Activated naive CD4-positive, alpha-beta T cell treated with anti-CD3 and anti-CD28 coated beads, Interleukin-2, amount 50 U/mL, for 72 hours (primary cell): Measurements from ENCODE around the gene DAND5. TPM values are rescaled to one million over a fixed set of nuclear protein-coding genes. Genes with fewer than 3 reads are reported as not detected.

Experiments used
- ATAC-seq, 2 donors: fragments of 150-1000 bp; cut with Tn5 transposase; 2 replicates each; pipeline ENCODE4 v1.10.0; 2021; ENCODE audit warnings: mild to moderate bottlenecking in 2 of 2, moderate library complexity in 2 of 2
- DNase-seq, 2 donors: peaks; one replicate each; pipeline ENCODE4 v3.0.0; 2021 to 2022; ENCODE audit warnings: low spot score in 2 of 2
- H3K27ac Mint-ChIP-seq, 2 donors: one replicate each; pipeline ENCODE4 v1.8.0; 2022; ENCODE audit warnings: mild to moderate bottlenecking in 2 of 2, mixed read lengths in 2 of 2
- H3K36me3 Mint-ChIP-seq, 2 donors: one replicate each; pipeline ENCODE4 v1.8.0; 2022; ENCODE audit warnings: mixed read lengths in 2 of 2
- H3K9me3 Mint-ChIP-seq, 2 donors: one replicate each; pipeline ENCODE4 v1.8.0; 2022; ENCODE audit warnings: mixed read lengths in 2 of 2
- total RNA-seq, 2 donors: library from RNA; stranded (reverse); gene quantifications; one replicate each; pipeline ENCODE4 v1.2.3, GENCODE V29; 2022

The DAND5 gene
- total RNA-seq, 2 donors from 2014 or later, result 0.31 to 1.3 TPM

DNA sequence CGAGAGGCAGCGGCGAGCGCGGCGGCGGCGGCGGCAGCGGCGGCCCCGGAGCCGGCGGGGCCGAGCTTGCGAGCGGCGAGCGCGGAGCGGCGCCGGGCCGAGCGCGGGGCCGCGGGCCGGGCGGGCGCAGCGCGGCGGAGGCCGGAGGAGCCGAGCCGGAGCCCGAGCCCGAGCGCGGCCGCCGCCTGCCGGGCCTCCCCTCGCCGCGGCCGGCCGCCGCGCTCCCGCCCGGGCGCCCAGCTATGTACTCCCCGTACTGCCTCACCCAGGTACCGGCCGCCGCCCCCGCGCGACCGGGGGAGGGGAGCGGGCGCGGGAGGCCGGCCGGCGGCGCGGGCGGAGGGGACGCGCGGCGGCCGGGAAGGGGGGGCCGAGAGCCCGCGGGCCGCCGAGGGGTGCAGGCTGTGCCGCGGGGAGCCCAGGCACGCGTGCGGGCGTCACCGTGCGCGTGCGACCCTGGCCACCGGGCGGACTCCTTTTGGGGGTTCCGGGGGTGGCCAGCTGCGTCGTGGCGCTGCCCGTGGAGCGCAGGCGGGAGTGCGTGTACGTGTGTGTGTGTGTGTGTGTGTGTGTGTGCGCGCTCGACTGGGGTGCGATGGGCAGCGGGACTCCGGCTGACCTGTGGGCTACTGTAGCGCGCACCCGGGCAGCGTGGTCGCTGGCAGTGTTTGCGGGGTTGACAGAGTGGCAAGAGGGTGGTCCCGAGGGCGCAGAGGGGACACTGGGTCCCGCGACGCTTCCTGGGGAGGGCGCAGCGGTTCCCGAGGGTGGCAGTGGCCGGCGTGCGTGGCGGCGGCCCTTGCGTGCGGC, 26.4 kb downstream of the DAND5 start:
- ATAC-seq (peak; percentile 23 to 50), DNase-seq (no peak)
- H3K9me3 Mint-ChIP-seq, result no peaks in the 10 kb centered on the region
- H3K36me3 Mint-ChIP-seq, result peaks cover 0 to 5% of the 10 kb centered on the region in 2 donors
- H3K27ac Mint-ChIP-seq, result no peak overlapping the region

DNA sequence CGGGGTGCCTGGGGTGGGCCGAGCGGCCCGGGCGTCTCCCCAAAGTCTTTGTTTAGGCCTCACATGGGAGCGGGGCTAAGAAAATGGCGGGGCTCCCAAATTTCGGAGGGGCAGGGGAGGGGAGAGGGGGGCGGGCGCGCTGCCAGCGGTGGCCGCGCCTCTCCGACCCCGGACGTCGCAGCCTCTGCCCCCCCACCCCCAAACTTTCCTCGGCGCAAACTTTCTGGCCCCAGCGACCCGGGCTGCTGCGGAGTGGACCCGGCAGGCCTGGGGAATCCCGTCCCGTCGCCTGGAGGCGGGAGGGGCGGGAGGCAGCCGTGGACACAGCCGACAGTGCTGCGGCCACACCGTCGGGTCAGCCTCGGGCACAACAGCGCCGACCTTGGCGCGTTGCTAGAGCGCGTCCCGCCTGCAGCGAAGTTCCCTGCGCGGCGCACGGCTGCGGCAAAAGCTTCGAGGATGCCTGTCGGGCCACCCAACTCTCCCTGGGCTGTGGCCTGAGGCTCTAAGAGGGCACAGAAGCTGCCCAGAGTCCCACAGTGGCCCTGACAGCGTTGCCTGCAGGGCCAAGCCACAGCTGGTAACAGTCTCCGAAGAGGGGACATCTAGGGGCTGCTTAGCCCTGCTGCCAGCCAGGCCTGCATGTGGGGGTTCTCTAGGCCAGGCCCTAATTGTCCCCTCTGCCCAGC, 27.2 kb downstream of the DAND5 start:
- Mint-ChIP-seq H3K36me3 (peaks cover 0 to 5% of the 10 kb centered on the region in 2 donors), H3K9me3 (no peaks in the 10 kb centered on the region), H3K27ac (no peak overlapping the region)
- no peak for DNase-seq
- no peak for ATAC-seq

DNA sequence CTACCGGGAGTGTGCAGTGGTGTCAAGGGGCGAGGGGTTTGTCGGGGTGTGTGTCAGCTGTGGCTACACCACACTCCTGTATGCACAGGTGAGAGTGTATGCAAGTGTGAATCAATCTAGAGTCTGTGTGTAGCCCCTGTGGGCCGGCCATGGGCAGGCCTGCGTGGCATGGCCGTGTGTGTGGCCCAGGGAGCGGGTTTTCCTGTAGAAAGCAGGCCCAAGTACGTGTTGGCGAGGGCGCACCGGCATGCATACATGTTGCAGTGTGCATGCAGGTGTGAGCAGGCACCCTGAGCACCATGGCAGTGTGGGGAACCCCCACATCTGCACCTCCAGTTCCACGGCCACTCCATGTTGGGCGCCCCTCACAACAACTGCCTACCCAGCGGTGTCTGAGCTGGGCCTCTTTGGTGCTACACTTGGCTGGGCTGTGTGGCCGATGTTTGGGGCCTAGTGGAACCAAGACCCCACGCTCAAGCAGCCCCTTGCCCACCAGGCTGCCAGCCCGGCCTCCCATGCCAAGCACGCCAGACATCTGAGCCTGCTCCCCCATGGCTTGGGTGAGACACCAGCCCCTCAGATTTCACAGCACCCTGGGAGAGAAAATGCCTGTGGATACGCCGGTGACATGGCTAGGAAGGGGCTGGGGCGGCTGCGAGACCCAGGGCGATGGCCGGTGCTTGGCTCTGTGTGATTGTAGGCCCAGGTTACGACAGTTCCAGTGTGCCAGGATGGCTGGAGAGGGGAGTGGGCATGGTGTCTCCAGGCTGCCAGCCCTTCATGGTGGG, 28.0 kb downstream of the DAND5 start:
- Mint-ChIP-seq H3K9me3 (no peaks in the 10 kb centered on the region), H3K27ac (no peak overlapping the region), H3K36me3 (peaks cover 0 to 5% of the 10 kb centered on the region in 2 donors)
- DNase-seq, result no peak
- ATAC-seq, result no peak

DNA sequence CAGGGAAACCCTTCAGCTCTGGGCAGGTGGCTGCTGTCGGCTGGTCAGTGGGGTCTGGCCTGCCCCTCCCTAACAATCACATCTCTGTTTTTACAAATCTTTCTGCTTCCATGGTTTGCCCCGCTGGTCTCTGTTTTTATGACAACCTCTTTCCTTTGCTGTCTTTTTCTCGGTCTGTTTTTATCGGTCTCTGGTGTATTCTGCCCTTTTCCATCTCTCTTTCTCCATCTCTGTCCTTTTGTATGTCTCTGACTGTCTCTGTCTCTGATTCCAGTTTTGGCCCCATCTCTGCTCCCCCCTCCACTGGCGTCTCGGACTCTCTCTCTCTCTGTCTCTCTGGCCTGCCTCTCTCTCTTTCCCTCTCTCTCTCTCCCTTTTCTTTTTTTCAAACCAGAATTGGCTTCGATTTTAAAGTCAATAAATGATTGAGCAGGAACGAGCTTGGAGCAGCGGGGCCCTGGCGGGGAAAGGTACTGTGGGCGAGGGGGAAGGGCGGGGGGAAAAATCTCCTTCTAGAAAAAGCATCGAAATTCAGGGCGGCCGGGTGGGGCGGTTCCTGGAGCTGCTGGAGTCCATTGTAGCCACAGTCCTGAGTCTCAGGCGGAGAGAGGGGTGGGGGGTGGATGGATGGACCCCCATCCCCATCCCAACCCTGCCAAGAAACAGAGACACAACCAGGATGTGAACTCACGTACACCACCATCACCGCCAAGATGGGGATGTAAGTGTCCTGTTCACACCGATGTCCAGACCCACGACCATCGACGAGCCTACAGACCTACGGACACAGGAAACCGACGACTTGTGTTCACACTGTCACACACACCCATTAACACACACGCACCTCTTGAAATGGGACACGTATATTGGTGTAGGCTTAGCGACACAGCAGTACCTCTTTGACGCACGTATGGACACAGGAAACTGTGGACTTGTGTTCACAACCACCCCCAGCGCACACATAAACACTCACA, 28.9 kb downstream of the DAND5 start:
- Mint-ChIP-seq H3K36me3 (peaks cover 0 to 5% of the 10 kb centered on the region in 2 donors), H3K27ac (no peak overlapping the region), H3K9me3 (no peaks in the 10 kb centered on the region)
- no peak for DNase-seq
- ATAC-seq, result no peak

DNA sequence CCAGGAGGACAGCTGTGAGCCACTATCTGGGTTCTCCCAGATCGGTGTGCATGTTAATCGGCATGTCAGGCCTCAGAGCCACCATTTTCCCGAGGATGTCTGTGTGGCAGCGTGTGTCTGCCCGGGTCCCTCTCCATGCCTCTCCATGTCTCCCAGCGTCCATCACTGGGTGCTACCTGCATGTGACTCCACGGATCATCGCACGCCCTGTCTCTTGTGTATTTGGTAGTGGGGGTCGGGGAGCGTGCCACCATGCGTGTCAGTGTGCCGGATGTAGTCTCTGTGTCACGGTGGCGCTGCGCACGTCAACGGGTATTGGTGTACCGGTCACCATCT, 31.8 kb downstream of the DAND5 start:
- Mint-ChIP-seq H3K9me3 (no peaks in the 10 kb centered on the region), H3K27ac (no peak overlapping the region), H3K36me3 (no peaks in the 10 kb centered on the region)
- ATAC-seq (no peak), DNase-seq (no peak)

DNA sequence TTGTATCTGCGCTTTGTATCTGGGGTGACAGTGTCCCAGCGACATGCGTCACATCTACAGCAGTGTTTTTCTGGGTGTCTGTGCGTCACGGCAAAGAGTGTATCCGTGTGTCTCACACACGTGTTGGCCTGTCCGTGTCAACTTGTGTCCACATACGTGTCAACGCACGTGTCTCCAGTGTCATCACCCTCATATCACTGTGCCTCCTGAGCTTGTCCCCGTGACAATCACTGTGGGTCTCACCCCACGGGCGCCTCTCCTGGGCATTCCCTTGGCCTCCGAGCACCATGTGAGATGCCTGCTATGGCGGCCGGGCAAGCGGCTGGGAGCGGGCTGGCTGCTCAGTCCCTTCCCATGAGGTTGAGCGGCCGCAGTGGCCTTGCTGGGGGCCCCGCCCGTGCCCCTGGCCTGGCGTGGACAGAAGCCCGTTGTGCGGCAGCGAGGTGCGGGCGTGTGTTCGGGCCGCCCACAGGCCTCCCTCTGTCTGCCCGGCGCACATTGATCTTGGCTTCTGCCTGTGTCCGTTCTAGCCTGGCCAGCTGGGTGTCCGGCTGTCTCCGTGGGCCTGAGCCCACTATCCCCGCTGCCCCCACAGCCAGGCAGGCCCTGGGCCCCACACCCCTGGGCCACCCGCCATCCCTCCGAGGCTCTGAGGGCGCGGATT, 32.3 kb downstream of the DAND5 start:
- no peaks in the 10 kb centered on the region for H3K36me3 Mint-ChIP-seq
- ATAC-seq, result no peak
- no peaks in the 10 kb centered on the region for H3K9me3 Mint-ChIP-seq
- H3K27ac Mint-ChIP-seq, result no peak overlapping the region
- no peak for DNase-seq

DNA sequence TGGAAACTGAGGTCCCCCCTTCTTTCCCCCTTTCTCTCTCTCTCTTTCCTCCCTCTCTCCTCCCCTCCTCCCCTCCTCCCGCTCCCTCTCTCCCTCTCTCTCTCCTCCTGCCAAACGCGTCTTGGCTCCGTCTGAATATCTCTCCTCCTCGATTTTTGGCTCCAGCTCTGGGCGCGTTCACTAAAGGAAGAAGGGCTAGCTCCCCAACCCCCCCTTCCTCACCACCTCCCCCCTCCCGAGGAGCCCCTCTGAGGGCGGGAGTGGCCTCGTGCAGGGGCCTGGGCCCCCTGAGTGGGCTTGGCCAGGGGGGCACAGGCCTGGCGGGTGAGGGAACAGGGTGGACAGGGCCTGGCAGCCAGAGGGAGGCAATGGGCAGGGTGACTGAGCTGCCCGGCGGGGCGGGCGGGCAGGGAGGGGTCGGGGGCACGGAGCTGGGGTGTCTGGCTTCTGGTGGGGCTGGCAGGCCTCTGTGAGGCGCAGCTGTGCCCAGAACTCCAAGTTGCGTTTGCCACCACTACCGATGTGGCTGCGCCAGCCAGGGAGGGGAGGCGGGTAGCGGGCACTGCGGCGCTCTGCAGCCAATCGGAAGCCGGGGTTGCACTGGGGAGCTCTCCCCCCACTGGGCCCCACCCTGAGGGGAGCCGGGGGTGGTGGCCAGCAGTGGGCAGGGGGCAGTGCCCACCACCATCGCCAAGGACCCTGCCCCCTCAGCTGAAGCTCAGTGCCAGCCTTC, 33.0 kb downstream of the DAND5 start:
- Mint-ChIP-seq H3K36me3 (no peaks in the 10 kb centered on the region), H3K27ac (no peak overlapping the region), H3K9me3 (no peaks in the 10 kb centered on the region)
- no peak for DNase-seq
- ATAC-seq, result no peak

DNA sequence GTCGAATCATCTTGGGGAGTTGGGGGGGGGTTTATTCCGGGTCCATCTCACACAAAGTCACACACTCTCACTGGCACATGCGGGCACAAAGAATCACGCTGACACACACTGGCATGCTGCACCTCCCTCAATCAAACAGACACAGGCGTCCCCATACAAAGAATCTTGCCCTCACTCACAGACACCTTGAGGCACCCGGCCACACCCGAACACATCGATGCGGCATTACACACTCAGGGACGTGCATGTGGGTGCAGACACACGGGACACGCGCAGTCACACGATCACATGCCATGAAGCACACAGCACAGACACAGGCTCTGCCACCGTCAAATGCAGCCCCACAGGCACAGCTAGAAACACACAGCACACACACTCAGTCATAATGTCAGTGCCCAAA, 33.7 kb downstream of the DAND5 start:
- Mint-ChIP-seq H3K9me3 (no peaks in the 10 kb centered on the region), H3K27ac (no peak overlapping the region), H3K36me3 (no peaks in the 10 kb centered on the region)
- ATAC-seq, result no peak
- DNase-seq, result no peak

DNA sequence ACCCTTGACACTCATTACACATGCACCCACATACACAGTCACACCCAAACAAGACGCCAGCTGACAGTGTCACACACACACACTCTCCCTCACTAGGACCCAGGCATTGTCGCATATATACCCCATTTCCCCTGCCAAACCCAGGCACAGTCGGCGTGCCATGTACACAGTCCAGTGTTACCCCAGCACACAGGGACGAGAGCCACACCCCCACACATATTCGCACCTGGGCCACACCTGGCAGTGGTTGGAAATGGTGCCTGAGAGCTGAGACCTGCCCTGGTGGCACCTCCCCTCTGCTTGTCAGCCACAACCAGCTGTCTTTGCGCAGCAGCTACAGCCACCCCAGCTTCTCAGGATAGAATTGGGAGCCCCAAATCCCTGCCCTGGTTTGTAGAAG, 34.9 kb downstream of the DAND5 start:
- Mint-ChIP-seq H3K27ac (no peak overlapping the region), H3K36me3 (no peaks in the 10 kb centered on the region), H3K9me3 (no peaks in the 10 kb centered on the region)
- DNase-seq, result no peak
- ATAC-seq, result no peak

DNA sequence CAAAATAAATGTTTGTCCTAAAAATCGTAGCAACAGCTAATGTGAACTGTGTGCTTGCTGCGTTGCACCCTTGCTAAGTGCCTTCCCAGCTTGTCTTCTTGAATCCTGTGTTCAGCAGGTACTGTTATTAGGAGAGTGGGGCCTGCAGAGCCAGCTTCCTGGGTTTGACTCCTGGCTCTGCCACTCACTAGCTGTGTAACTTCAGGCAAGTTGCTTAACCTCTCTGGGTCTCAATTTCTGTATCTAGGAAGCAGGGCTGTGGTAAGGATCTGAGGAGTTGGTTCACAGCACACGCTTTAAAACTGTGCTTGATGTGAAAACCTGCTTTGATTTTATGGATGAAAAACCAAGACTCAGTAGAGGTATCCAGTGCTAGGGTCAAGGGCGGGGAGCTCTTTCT, 35.9 kb downstream of the DAND5 start:
- Mint-ChIP-seq H3K9me3 (no peaks in the 10 kb centered on the region), H3K27ac (no peak overlapping the region), H3K36me3 (no peaks in the 10 kb centered on the region)
- no peak for DNase-seq
- ATAC-seq, result no peak

DNA sequence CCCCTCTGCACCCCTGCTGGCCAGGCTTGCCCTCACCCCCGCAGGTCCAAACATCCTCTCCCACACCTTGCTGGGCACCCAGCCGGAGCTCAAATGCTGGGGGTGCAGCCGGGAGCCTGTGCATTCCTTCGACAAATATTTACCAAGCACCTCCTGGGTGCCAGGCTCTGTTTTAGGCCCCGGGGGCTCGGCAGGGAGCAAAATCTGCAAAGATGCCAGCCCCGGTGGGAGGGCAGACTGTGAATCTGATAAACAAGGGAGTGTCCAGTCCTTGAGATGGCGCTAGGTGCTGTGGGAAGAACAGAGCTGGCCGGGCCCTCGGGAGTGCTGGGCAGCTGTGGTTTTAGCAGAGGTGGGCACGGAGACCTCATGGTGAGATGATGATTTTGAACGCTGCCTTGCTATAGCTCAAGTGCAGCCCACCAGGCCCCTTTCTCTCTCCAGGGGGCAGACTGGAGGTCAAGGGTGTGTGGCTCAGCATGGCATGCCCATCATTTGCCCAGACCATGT, 36.5 kb downstream of the DAND5 start:
- no peak overlapping the region for H3K27ac Mint-ChIP-seq
- DNase-seq, result no peak
- ATAC-seq, result no peak
- H3K36me3 Mint-ChIP-seq, result no peaks in the 10 kb centered on the region
- no peaks in the 10 kb centered on the region for H3K9me3 Mint-ChIP-seq

DNA sequence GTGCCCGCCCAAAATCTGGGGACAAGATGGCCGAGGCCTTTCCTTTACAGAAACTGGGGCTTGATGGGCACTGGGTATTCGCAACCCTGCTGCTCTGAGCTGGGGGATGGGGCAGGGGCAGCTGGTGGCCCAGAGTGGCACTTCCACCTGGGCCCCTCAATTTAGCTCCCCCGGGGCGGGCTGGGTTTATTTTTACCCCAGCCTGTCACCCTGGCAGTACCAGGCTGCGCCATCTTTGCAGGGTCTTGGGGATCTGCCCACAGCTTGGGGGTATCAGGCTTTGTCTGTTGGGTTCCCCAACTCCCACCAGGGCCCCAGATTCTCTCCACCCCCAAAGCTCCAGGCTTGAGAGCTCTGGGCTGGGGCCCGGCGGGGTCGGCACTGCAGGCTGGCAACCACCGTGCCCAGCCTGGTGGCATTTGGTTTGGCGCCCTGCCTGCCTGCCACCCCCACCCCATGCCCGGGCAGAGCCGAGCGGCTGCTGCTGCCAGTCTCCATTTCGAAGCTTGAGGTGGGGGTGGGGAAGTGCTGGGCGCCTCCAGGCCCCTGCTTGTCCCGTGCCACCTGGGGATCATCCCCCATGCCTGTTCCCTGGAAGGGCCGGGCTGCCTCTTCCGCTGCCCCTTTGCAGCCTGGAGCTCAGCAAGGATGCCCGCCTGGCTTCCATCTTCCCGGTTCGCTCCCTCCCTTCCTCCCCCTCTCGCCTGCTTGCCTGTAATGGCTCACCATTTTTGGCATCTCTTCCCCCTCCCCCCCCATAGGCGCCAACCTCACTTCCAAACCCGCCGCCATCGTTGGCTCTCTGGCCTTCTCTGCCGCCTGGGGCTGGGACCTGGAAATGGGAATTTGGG, 37.3 kb downstream of the DAND5 start:
- H3K27ac Mint-ChIP-seq, result no peak overlapping the region
- no peaks in the 10 kb centered on the region for H3K36me3 Mint-ChIP-seq
- no peaks in the 10 kb centered on the region for H3K9me3 Mint-ChIP-seq
- no peak for DNase-seq
- ATAC-seq, result no peak

DNA sequence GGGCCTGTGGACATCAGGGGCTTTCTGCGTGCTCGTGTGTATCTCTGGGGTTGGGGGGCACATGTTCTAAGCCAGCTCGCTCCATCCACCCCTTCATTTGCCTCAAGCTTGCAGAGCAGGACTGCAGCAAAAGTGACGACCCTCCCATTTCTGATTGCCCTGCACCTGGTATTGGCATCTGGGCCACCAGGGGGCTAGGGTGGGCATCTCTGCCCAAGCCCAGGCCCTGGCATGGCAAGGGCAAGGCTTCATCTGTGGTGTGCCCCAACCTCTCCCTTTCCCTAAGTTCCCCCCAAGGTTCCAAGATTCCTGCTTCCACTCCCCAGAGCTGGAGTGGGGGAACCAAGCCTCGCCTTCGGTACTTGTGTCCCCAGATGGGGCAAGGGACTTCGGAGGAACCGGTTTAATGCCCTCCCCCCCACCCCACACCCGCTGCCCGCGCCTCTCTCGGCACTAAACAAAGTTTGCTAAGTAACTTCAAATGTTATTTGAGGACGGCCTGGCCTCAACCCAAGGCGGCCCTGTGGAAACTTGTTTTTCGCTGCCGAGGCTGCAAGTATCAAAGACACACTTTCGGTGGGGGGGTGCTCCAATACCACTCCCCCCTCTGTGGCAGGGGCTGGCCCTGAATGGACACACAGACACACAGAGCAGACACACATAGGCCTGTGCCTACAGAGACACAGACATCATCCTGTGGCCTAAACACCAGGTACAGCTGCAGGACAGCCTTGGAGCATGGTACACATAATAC, 38.1 kb downstream of the DAND5 start:
- no peak overlapping the region for H3K27ac Mint-ChIP-seq
- no peaks in the 10 kb centered on the region for H3K36me3 Mint-ChIP-seq
- no peak for DNase-seq
- no peaks in the 10 kb centered on the region for H3K9me3 Mint-ChIP-seq
- no peak for ATAC-seq
